HG02884 (cell line): ENCODE results near the gene TMC4.
A peak's percentile ranks its signal among the peaks of the same experiment; 100 is the strongest.
"Not testable (repeated sequence)": the region's sequence is repeated elsewhere in the genome, so short reads cannot be mapped to it uniquely, and the experiment has no call there.

Experiments
- ATAC-seq: cut with Tn5 transposase; IDR thresholded peaks from one replicate; pipeline ENCODE4 v1.9.1; 2021; ENCODE audit warnings: mild to moderate bottlenecking, moderate library complexity; ENCODE audit not compliant: unreplicated experiment

TMC4 gene

GRCh38 chr19:54172471-54173358, at the start of gene TMC4:
Gene TMC4 (minus strand): TSS chr19:54173160. CDS start chr19:54173117, 43 bp downstream.
- ATAC-seq: no peak

- ATAC-seq: not testable (repeated sequence)
These were observed 49.0 kb upstream of the TMC4 start for GRCh38 chr19:54221947-54222346.

GRCh38 chr19:54219702-54220101, 46.7 kb upstream of the TMC4 start:
- not testable (repeated sequence) for ATAC-seq

- ATAC-seq: no peak
These were observed 46.2 kb upstream of the TMC4 start for GRCh38 chr19:54218960-54219661.

- ATAC-seq: no peak
These were observed 45.3 kb upstream of the TMC4 start for GRCh38 chr19:54218259-54218658.

- ATAC-seq: not testable (repeated sequence)
These were observed 44.7 kb upstream of the TMC4 start for GRCh38 chr19:54217517-54218247.

GRCh38 chr19:54216869-54217268, 43.9 kb upstream of the TMC4 start:
- no peak for ATAC-seq

GRCh38 chr19:54214734-54215133, 41.8 kb upstream of the TMC4 start:
- ATAC-seq: not testable (repeated sequence)

GRCh38 chr19:54214217-54214616, 41.3 kb upstream of the TMC4 start:
- ATAC-seq: not testable (repeated sequence)

- no peak for ATAC-seq
These were observed 38.3 kb upstream of the TMC4 start for GRCh38 chr19:54211235-54211634.

GRCh38 chr19:54209811-54210494, 37.0 kb upstream of the TMC4 start:
- no peak for ATAC-seq

- no peak for ATAC-seq
These were observed 36.3 kb upstream of the TMC4 start for GRCh38 chr19:54209058-54209810.

GRCh38 chr19:54208784-54209057, 35.8 kb upstream of the TMC4 start:
- no peak for ATAC-seq

GRCh38 chr19:54207983-54208783, 35.2 kb upstream of the TMC4 start:
- peak; percentile 32 for ATAC-seq

GRCh38 chr19:54207676-54207982, 34.7 kb upstream of the TMC4 start:
- no peak for ATAC-seq

- ATAC-seq: not testable (repeated sequence)
These were observed 34.2 kb upstream of the TMC4 start for GRCh38 chr19:54207193-54207592.

- no peak for ATAC-seq
These were observed 33.8 kb upstream of the TMC4 start for GRCh38 chr19:54206831-54207177.

- ATAC-seq: no peak
These were observed 33.3 kb upstream of the TMC4 start for GRCh38 chr19:54206030-54206830.
